ENCODE results near the gene IPO11. TPM values are rescaled to one million over a fixed set of nuclear protein-coding genes. Genes with fewer than 3 reads are reported as not detected.

The IPO11 gene
- total and polyA plus RNA-seq, 2 of the 4 experiments (the other 2 are of a cell fraction), result 12.6 to 40.0 TPM

DNA sequence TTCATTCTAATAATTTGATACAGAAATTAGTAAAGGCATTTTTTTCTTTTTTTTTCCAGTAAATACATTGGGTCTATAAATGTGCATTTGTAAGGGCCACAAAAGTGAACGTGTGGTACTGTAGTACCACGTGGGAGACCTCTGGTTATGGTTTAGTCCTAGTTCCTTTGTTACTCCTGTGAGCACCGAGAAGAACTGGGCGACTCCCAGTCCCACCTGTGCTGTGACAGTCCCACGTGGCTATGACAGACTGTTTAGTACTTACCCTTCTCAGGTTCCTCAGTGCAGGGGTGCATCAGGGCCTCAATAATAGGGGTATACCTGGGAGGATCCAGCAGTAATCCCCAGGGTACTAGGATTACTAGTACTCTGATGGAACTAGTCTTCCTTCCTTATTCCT is 215.3 kb downstream of the IPO11 start:
- CTCF ChIA-PET, result no interaction called here
- H4K91ac ChIP-seq (ENCODE audit: insufficient read depth, low read depth, low read length), result no peak overlapping the region
- H3K14ac ChIP-seq (replicated peaks; ENCODE audit: low read depth, low read length), result no peak overlapping the region
- no peaks in the 10 kb centered on the region for H3K79me1 ChIP-seq (ENCODE audit: low read depth in 1 of 2, low read length in 2 of 2)
- H4K20me1 ChIP-seq (ENCODE audit: insufficient read depth, low read length), result no peaks in the 10 kb centered on the region
- H3K23ac ChIP-seq (ENCODE audit: low read depth, low read length), result no peak overlapping the region
- H3K9ac ChIP-seq (ENCODE audit: low read depth, low read length), result no peak overlapping the region
- no peak overlapping the region for H2AK9ac ChIP-seq (replicated peaks; ENCODE audit: low read depth, low read length, poor library complexity)
- H4K5ac ChIP-seq (ENCODE audit: low read depth, low read length), result no peak overlapping the region
- no peak overlapping the region for H3K56ac ChIP-seq (ENCODE audit: extremely low read depth, insufficient read depth, low read length)
- no peak overlapping the region for H2BK20ac ChIP-seq (ENCODE audit: low read depth, low read length)
- no peak overlapping the region for H3K27ac ChIP-seq (ENCODE audit: insufficient read depth, low read length)
- no peak overlapping the region for H2AK5ac ChIP-seq (ENCODE audit: low read depth, low read length)
- no peak overlapping the region for H2AFZ ChIP-seq (replicated peaks; ENCODE audit: low read length, poor library complexity)
- no peak overlapping the region for H3K4me2 ChIP-seq (ENCODE audit: low read depth, low read length)
- no TSS peak for BruUV-seq (replicated peaks)
- no peak overlapping the region for H3K4ac ChIP-seq (ENCODE audit: low read depth, low read length)
- no CpG with 5 or more reads among the region's 5 CpGs for WGBS, 2 experiments (ENCODE audit: extremely low coverage in 2 of 2, insufficient read length in 1 of 2)
- H3K9me1 ChIP-seq (ENCODE audit: insufficient read depth, low read length), result no peaks in the 10 kb centered on the region
- TF ChIP-seq RAD21 (IDR thresholded peaks at IDR 0.05; ENCODE audit: low read length), result no peak
- TF ChIP-seq, protein P1, sequence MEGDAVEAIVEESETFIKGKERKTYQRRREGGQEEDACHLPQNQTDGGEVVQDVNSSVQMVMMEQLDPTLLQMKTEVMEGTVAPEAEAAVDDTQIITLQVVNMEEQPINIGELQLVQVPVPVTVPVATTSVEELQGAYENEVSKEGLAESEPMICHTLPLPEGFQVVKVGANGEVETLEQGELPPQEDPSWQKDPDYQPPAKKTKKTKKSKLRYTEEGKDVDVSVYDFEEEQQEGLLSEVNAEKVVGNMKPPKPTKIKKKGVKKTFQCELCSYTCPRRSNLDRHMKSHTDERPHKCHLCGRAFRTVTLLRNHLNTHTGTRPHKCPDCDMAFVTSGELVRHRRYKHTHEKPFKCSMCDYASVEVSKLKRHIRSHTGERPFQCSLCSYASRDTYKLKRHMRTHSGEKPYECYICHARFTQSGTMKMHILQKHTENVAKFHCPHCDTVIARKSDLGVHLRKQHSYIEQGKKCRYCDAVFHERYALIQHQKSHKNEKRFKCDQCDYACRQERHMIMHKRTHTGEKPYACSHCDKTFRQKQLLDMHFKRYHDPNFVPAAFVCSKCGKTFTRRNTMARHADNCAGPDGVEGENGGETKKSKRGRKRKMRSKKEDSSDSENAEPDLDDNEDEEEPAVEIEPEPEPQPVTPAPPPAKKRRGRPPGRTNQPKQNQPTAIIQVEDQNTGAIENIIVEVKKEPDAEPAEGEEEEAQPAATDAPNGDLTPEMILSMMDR (conservative IDR thresholded peaks at IDR 0.05; ENCODE audit: low read depth, low read length), result no peak
- TF ChIP-seq, protein P2, sequence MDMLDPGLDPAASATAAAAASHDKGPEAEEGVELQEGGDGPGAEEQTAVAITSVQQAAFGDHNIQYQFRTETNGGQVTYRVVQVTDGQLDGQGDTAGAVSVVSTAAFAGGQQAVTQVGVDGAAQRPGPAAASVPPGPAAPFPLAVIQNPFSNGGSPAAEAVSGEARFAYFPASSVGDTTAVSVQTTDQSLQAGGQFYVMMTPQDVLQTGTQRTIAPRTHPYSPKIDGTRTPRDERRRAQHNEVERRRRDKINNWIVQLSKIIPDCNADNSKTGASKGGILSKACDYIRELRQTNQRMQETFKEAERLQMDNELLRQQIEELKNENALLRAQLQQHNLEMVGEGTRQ (IDR thresholded peaks at IDR 0.05; ENCODE audit: low read depth, low read length), result no peak
- no peak for TF ChIP-seq CEBPB (IDR thresholded peaks at IDR 0.05; ENCODE audit: low read depth, low read length)
- TF ChIP-seq CHD1 (IDR thresholded peaks at IDR 0.05; ENCODE audit: low read depth, low read length), result no peak
- TF ChIP-seq NFE2L2 (IDR thresholded peaks at IDR 0.05; ENCODE audit: low read depth, low read length), result no peak
- TF ChIP-seq, protein P3, sequence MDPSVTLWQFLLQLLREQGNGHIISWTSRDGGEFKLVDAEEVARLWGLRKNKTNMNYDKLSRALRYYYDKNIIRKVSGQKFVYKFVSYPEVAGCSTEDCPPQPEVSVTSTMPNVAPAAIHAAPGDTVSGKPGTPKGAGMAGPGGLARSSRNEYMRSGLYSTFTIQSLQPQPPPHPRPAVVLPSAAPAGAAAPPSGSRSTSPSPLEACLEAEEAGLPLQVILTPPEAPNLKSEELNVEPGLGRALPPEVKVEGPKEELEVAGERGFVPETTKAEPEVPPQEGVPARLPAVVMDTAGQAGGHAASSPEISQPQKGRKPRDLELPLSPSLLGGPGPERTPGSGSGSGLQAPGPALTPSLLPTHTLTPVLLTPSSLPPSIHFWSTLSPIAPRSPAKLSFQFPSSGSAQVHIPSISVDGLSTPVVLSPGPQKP (IDR thresholded peaks at IDR 0.05; ENCODE audit: borderline replicate concordance, low read depth, low read length), result no peak
- no peak for TF ChIP-seq BHLHE40 (IDR thresholded peaks at IDR 0.05; ENCODE audit: low read depth, low read length)
- POLR2A ChIA-PET (ENCODE audit: unreplicated experiment), result no interaction called here
- no peaks in the 10 kb centered on the region for H3K4me1 ChIP-seq (ENCODE audit: control insufficient read depth, insufficient read depth, low read length)
- no peak overlapping the region for H4K8ac ChIP-seq (ENCODE audit: low read depth in 2 of 2, low read length in 2 of 2)
- in situ Hi-C loops (cut with MboI; ENCODE audit: low sequenced_read_pairs) (no loop called here), dilution Hi-C loops (cut with HindIII; ENCODE audit: low sequenced_read_pairs, unreplicated experiment) (no loop called here), intact Hi-C loops (cut with micrococcal nuclease) (loop anchor here (10.0 kb wide), 1 partner anchor 163 kb away; no protein-coding TSS in a partner anchor)
- ATAC-seq (ENCODE audit: low read depth) (no peak), DNase-seq (no peak)
- no peak overlapping the region for H2BK15ac ChIP-seq (ENCODE audit: low read depth, low read length)
- H3K4me3 ChIP-seq (ENCODE audit: insufficient read depth, low read depth, low read length), result no peak overlapping the region
- no peaks in the 10 kb centered on the region for H3K27me3 ChIP-seq (ENCODE audit: control insufficient read depth, insufficient read depth, low read length)
- H2BK120ac ChIP-seq (ENCODE audit: low read depth, low read length), result no peak overlapping the region
- H2BK5ac ChIP-seq (ENCODE audit: low read depth, low read length, poor library complexity, severe bottlenecking), result no peak overlapping the region
- 0 out of 2 replicates have a peak, but pooled peaks cover 2% of the 10 kb centered on the region for H3K36me3 ChIP-seq (ENCODE audit: control insufficient read depth, insufficient read depth, low read length)
- no peaks in the 10 kb centered on the region for H3K9me3 ChIP-seq (ENCODE audit: control insufficient read depth, insufficient read depth, low read length)
- no peak overlapping the region for H3K18ac ChIP-seq (ENCODE audit: low read depth, low read length)

Data from IMR-90 (cell line).